Muscle layer of colon (tissue), 2 donors: ENCODE measurements around the gene RBM26.

Source experiments
- H3K27ac ChIP-seq: one replicate; pipeline ENCODE4 v1.7.0; 2013; ENCODE audit warnings: low read depth, mild to moderate bottlenecking, low read length, moderate library complexity
- H3K27me3 ChIP-seq, 2 donors: one replicate each; pipeline ENCODE4 v1.7.0; 2013; ENCODE audit warnings: low read length in 2 of 2, mild to moderate bottlenecking in 2 of 2; ENCODE audit not compliant: insufficient read depth in 2 of 2, control insufficient read depth in 1 of 2
- H3K36me3 ChIP-seq: one replicate; pipeline ENCODE4 v1.7.0; 2013; ENCODE audit warnings: mild to moderate bottlenecking, low read length; ENCODE audit not compliant: insufficient read depth
- H3K4me1 ChIP-seq: one replicate; pipeline ENCODE4 v1.7.0; 2013; ENCODE audit warnings: mild to moderate bottlenecking, low read length; ENCODE audit not compliant: insufficient read depth
- H3K4me3 ChIP-seq, 2 donors: one replicate each; pipeline ENCODE4 v1.7.0; 2013; ENCODE audit warnings: low read length in 2 of 2, low read depth in 1 of 2, mild to moderate bottlenecking in 1 of 2, moderate library complexity in 1 of 2
- H3K9ac ChIP-seq: one replicate; pipeline ENCODE4 v1.7.0; 2013; ENCODE audit warnings: low read length
- H3K9me3 ChIP-seq: one replicate; pipeline ENCODE4 v1.7.0; 2013; ENCODE audit warnings: mild to moderate bottlenecking, low read length
- donor health status: abdominal sarcoma.
- donor health status: Adenocarcinoma of cecum.

Gene RBM26, protein sequence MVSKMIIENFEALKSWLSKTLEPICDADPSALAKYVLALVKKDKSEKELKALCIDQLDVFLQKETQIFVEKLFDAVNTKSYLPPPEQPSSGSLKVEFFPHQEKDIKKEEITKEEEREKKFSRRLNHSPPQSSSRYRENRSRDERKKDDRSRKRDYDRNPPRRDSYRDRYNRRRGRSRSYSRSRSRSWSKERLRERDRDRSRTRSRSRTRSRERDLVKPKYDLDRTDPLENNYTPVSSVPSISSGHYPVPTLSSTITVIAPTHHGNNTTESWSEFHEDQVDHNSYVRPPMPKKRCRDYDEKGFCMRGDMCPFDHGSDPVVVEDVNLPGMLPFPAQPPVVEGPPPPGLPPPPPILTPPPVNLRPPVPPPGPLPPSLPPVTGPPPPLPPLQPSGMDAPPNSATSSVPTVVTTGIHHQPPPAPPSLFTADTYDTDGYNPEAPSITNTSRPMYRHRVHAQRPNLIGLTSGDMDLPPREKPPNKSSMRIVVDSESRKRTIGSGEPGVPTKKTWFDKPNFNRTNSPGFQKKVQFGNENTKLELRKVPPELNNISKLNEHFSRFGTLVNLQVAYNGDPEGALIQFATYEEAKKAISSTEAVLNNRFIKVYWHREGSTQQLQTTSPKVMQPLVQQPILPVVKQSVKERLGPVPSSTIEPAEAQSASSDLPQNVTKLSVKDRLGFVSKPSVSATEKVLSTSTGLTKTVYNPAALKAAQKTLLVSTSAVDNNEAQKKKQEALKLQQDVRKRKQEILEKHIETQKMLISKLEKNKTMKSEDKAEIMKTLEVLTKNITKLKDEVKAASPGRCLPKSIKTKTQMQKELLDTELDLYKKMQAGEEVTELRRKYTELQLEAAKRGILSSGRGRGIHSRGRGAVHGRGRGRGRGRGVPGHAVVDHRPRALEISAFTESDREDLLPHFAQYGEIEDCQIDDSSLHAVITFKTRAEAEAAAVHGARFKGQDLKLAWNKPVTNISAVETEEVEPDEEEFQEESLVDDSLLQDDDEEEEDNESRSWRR

DNA sequence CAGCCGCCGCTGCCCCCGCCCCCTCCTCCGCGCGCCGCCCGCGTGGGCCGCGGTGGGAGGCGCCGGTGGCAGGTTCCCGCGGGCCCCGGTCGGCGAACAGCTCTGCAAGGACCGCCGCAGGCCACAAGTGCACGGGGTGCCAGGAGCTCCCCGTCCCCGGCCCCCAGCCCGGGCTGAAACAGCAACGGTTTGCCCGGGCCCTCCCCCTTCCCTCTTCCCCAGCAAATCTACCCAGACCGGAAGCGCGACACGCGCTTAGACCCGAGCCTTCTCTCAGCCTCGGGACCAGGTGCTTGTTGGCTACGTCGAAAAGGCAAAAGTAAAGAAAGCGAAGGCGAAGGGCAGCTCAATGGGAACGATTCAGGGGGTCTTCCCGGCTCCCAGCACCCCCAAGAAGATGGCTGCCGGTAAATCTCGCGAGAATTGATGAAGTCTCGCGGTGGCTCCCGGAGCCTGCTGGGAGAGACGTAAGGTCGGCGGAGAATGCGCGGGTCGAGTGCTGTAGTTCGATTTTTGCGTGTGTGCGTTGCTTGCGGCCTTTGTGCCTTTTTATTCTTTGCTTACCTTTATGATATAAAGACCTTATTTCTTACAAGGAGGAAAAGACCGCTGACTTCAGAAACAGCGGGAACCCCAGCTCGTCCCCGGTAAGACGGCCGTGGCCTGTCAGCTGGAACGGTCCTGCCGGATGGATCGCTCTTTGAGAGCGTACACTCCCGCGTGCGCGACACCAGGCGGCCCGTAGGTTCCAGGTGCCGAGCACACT lies at the start of gene RBM26:
RBM26 (minus strand) TSS at position 425 of the 766 bp plus-strand sequence. CDS start 481 bp downstream, outside the sequence.
- Histone ChIP-seq H3K9ac (peak within 1 kb of the TSS; percentile 83), H3K4me1 (peaks cover 28% of the 10 kb centered on the region)

DNA sequence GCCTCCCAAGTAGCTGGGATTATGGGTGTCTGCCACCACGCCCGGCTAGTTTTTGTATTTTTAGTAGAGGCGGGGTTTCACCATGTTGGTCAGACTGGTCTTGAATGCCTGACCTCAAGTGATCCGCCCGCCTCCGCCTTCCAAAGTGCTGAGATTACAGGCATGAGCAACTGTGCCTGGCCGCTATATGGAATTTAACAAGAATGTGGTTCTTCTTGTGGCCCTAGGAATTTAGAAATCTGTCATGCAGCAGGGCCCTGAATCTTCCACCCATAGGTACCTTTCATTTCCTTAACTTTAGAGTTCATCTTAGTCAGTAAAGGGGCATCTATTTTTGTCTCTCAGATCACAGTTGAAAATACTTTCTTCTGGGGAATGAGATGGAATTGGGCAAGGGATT lies 49.3 kb upstream of the RBM26 start:
- no peaks in the 10 kb centered on the region for H3K9me3 ChIP-seq
- H3K4me3 ChIP-seq = no peak overlapping the region
- H3K27ac ChIP-seq = no peak overlapping the region
- H3K4me1 ChIP-seq = no peaks in the 10 kb centered on the region
- H3K36me3 ChIP-seq = no peaks in the 10 kb centered on the region
- H3K9ac ChIP-seq = no peak overlapping the region
- H3K27me3 ChIP-seq = no peaks in the 10 kb centered on the region

More for the DNA sequence above, at the start of gene RBM26:
- no peaks in the 10 kb centered on the region for H3K36me3 ChIP-seq
- H3K27me3 ChIP-seq = no peaks in the 10 kb centered on the region
- peak within 1 kb of the TSS; percentile 90 for H3K27ac ChIP-seq
- H3K4me3 ChIP-seq = peak within 1 kb of the TSS; percentile 74 to 89
- no peaks in the 10 kb centered on the region for H3K9me3 ChIP-seq

DNA sequence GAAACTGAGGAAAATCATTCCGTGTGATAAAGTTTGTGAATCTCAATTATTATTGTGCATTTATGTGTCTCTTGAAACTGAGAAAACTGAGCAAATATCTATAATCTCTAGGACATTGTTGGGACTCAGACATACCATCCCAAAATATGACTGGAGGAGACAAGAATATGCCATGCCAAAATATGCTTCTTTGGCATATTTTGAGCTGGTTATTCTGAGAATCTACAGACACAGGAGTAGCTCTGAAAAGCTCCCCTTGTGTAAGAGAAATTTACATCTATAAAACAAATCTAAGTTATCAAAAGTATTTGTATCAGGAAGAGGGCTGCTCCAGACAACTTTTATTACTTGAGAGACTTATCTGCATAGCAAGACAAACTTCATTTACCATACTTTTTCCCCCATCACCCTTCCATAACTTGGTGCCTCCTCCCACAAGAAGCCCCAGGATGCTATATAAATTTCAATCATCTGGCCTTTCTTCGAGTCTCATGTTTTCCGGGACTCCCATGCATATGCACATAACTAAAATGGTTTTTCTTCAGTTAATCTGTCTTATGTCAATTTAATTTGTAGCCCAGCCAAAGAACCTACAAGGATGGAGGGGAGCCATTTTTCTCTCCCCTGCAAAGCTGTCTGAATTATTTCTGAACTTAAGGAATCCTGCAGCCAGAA lies 46.3 kb upstream of the RBM26 start:
- Histone ChIP-seq H3K27ac (no peak overlapping the region), H3K36me3 (no peaks in the 10 kb centered on the region), H3K4me3 (no peak overlapping the region), H3K9ac (no peak overlapping the region), H3K27me3 (no peaks in the 10 kb centered on the region), H3K4me1 (no peaks in the 10 kb centered on the region), H3K9me3 (no peaks in the 10 kb centered on the region)

DNA sequence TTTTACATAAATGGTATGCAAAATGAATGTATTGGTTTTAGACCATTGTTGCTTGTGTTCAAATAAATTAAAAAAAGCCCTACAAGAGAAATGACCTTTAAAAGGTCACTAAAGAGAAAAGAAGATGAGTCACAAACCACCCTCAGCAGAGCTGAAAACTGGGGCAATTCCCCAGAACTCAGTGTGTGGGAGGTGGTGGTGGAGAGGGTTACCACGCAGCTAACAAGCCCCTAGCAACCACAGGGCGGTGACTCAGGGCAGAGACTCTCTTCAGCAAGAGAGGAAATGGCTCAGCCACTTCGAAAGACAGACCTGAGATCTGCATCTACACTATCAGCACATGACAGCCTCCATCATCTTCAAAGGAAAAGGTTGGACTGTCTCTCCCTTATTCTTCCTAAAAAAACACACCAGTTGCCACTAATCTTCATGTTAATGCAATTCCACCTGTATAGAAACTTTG lies 45.5 kb upstream of the RBM26 start:
- Histone ChIP-seq H3K36me3 (no peaks in the 10 kb centered on the region), H3K9me3 (no peaks in the 10 kb centered on the region), H3K4me1 (no peaks in the 10 kb centered on the region), H3K27ac (no peak overlapping the region), H3K9ac (no peak overlapping the region), H3K4me3 (no peak overlapping the region), H3K27me3 (no peaks in the 10 kb centered on the region)

DNA sequence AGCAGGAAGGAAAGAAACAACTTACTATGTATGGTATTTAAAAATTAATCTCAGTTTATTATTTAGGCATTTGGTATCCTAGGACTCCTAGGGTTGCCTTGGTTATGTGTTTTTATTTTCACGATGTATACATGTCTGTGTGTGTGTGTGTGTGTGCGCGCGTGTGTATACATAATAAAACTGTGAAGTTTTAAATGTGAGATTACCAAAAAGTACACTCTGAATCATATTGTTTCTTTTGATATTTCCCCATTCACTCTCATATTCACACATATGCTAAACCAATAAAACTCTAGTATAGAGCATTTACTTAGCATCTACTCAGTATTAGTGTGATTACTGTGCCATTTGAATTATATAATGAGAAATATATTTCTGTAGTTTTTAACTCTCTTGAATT lies 44.1 kb upstream of the RBM26 start:
- Histone ChIP-seq H3K9me3 (no peaks in the 10 kb centered on the region), H3K9ac (no peak overlapping the region), H3K4me1 (no peaks in the 10 kb centered on the region), H3K27ac (no peak overlapping the region), H3K27me3 (no peaks in the 10 kb centered on the region), H3K36me3 (no peaks in the 10 kb centered on the region), H3K4me3 (no peak overlapping the region)

DNA sequence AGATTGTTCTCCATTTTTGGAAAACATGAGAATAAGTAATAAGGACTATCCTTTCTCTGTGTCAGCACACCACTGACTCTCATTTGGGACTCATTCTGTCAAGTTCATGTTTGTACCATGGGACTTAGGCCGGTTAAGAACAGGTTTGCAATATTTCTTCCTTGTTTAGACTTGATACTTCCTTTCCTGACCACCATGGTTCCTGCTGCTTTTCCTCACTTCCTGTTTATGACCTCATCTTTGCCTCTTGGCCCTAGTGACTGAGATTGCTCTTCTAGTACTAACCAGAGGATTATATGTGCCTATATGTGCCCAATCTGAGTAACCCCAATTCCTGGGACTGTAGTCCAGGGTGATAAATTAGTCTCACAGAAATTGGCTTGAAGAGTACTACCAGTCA lies 42.4 kb upstream of the RBM26 start:
- Histone ChIP-seq H3K4me1 (no peaks in the 10 kb centered on the region), H3K27ac (no peak overlapping the region), H3K9ac (no peak overlapping the region), H3K36me3 (no peaks in the 10 kb centered on the region), H3K27me3 (no peaks in the 10 kb centered on the region), H3K9me3 (no peaks in the 10 kb centered on the region), H3K4me3 (no peak overlapping the region)

DNA sequence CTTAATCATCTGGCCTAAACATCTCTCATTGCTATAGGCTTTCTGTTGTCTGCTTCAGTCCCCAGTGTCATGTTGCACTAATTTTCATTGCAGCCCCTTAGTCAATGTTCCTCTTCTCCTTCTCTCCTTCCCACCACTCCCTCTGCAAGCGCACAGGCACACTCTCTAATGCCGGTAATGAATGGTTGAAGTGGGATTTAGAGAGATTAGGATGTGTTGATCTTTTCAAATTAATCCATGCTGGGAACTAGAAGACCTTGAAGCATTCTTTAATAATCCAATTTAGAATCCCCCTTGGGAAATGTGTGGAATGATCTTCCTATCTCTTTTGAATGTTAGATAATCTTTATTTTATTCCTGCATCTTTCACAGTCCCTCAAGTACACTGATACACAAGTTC lies 41.7 kb upstream of the RBM26 start:
- no peaks in the 10 kb centered on the region for H3K9me3 ChIP-seq
- no peak overlapping the region for H3K27ac ChIP-seq
- no peak overlapping the region for H3K4me3 ChIP-seq
- H3K27me3 ChIP-seq = no peaks in the 10 kb centered on the region
- H3K4me1 ChIP-seq = no peaks in the 10 kb centered on the region
- no peaks in the 10 kb centered on the region for H3K36me3 ChIP-seq
- H3K9ac ChIP-seq = no peak overlapping the region

- no peak overlapping the region for H3K27ac ChIP-seq
- no peaks in the 10 kb centered on the region for H3K27me3 ChIP-seq
- H3K4me1 ChIP-seq = no peaks in the 10 kb centered on the region
- no peak overlapping the region for H3K4me3 ChIP-seq
- H3K9me3 ChIP-seq = no peaks in the 10 kb centered on the region
- H3K9ac ChIP-seq = no peak overlapping the region
- H3K36me3 ChIP-seq = no peaks in the 10 kb centered on the region
These were observed 41.1 kb upstream of the RBM26 start for GRCh38 chr13:79447141-79447540.

DNA sequence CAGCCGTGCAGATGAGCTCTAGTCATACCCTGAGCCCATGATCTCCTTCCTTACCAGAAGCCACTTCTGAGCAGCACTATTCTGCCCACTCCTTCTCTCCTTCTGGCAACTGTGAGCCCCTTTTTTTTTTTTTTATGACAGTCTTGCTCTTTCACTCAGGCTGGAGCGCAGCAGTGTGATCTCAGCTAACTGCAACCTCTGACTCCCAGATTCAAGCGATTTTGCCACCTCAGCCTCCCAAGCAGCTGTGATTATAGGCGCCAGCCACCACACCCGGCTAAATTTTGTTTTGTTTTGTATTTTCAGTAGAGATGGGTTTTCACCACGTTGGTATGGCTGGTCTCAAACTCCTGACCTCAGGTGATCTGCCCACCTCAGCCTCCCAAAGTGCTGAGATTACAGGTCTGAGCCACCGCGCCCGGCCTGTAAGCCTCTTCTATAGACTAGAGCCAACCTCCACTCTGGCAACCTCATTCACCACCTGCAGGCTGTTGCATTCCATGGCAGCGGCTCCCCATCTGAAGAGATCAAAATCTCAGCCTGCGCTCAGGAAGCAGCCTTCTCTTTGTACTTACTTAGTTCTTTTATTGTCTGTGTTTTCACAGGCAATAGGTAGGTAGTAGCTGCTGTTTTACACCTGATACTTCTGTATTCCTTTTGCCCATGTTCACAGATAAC lies 40.1 kb upstream of the RBM26 start:
- Histone ChIP-seq H3K27me3 (no peaks in the 10 kb centered on the region), H3K36me3 (no peaks in the 10 kb centered on the region), H3K4me1 (no peaks in the 10 kb centered on the region), H3K4me3 (no peak overlapping the region), H3K9me3 (no peaks in the 10 kb centered on the region), H3K27ac (no peak overlapping the region), H3K9ac (no peak overlapping the region)

DNA sequence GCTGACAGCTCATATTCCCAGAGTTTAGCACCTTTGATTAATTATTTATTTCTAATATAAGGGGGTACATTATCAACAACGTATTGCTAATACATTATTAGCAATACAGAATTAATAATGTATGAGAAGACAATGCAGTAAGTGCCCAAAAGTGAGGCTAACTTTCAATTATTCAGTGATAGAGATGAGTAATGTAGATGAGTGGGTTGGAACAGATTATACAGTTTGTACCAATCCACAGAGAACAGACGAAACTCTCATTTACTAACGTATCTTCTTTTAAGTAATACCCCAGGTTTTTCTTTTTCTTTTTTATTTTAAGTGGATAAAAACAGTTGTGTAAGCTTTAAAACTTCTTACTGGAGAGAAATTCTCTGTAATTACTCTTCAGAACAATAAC lies 36.7 kb upstream of the RBM26 start:
- Histone ChIP-seq H3K4me3 (no peak overlapping the region), H3K36me3 (no peaks in the 10 kb centered on the region), H3K27me3 (no peaks in the 10 kb centered on the region), H3K27ac (no peak overlapping the region), H3K9me3 (no peaks in the 10 kb centered on the region), H3K9ac (no peak overlapping the region), H3K4me1 (no peaks in the 10 kb centered on the region)
